ENCODE results near the gene SOX30.
A peak's percentile ranks its signal among the peaks of the same experiment; 100 is the strongest.

SOX30 gene

DNA sequence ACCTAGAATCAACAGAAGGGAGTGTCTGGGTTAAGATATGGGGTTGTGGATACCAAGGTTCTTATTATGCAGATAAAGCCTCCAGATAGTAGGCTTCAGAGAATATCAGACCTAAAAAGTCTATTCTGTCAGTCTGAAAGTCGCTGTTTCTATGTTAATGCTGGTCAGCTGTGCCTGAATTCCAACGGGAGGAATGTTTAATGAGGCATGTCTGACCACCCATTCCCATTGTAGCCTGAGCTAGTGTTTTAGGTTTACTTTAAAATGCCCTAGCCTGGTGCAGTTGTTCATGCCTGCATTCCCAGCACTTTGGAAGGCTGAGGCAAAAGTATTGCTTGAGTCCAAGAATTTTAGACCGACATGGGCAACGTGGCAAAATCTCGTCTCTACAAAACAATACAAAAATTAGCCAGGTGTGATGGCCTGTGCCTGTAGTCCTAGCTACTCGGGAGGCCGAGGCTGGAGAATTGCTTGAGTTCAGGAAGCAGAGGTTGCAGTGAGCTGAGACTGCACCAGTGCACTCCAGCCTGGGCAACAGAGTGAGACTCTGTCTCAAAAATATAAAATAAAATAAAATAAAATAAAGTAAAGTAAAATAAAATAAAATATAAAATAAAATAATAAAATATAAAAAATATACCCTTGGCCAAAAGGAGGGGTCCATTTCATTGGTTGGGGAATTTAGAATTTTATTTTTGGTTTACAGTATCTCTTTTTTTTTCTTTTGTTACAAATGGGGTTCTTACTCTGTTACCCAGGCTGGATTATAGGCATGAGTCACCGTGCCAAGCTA, 7.8 kb upstream of the SOX30 start:
- no peak for DNase-seq

GRCh38 chr5:157658893-157659292, 6.7 kb upstream of the SOX30 start:
- DNase-seq = no peak

GRCh38 chr5:157657516-157657915, 5.3 kb upstream of the SOX30 start:
- no peak for DNase-seq

DNA sequence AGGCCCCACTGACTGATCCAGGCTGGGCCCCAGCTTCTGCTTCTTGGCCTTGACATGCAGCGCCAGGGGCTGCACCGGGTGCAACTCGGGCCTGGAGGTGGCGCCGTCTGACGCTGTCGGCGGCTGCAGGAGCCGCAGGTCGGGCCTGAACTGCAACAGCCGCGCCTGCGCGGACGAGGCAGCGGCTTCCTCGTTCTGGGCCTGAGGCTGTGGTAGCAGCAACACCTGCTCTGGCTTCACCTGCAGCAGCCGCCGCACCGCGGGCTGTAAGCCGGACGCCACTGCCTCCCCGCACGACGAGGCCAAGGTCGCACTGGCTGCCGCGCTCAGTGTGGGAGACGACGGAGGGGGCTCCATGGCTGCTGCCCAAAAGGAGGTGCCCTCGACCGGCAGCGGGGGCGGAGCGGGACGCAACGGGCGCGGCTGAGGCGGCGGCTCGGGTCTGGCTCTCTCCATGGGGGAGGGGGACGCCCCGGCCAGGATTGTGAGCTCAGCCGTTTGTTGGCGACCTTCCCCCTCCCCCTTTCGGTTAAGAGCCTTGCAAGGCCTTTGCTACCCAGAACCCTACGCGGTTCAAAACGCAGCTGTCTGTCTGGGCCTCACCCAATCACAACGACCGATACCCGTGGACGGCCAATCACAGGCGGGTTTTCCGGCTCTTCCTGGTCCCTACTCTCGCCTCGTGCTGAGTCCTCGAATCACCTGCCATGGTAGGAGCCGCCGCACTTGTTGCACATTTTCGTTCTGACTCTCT, 438 bp downstream of the SOX30 start:
- peak; percentile 69 for DNase-seq

DNA sequence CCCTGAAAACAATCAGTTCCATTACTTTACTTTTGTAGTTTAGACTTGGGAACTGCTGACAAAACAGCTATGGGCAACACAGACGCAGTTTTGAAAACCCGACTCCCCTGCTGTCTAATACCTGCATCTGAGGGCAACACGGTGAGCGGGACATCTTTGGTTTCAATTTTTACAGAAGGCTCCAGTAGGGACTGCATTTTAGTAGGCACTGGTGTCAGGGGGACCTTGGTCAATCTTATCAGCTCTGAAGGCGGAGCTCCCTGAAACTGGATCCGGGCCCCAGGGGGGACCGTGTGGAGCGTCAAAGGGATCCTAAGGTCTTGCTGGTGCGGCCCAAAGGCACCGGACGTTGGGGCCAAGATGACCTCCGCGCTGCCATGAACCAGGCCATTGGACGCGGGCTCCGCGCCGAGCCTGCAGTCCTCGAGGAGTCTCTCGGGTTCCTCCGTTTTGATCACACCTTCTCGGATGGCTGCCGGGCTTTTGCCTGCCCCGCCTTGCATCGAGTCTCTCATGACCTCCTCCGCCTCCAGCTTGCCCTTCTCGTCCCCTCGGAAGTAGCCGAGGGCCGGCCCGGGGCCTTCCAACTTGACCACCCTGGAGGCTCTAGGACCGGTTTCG, 1.1 kb downstream of the SOX30 start:
- DNase-seq = no peak

DNA sequence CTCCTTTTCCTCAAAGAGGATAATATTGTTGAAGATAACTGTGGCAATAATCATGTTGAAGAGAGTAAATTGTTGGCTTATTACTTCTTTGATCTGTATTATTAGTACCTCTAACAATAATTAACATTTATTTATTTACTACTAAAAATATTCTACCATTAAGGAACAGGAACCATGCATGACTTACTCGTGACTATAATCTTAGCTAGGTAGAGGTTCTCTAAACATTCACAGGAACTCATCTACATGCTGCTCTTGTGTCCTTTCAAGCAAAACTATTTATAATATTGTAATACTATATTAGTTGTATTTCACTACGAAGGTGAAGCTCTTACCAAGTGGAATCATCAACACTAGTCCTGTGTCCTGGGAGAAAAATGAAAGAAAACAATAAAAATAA, 3.1 kb downstream of the SOX30 start:
- no peak for DNase-seq

DNA sequence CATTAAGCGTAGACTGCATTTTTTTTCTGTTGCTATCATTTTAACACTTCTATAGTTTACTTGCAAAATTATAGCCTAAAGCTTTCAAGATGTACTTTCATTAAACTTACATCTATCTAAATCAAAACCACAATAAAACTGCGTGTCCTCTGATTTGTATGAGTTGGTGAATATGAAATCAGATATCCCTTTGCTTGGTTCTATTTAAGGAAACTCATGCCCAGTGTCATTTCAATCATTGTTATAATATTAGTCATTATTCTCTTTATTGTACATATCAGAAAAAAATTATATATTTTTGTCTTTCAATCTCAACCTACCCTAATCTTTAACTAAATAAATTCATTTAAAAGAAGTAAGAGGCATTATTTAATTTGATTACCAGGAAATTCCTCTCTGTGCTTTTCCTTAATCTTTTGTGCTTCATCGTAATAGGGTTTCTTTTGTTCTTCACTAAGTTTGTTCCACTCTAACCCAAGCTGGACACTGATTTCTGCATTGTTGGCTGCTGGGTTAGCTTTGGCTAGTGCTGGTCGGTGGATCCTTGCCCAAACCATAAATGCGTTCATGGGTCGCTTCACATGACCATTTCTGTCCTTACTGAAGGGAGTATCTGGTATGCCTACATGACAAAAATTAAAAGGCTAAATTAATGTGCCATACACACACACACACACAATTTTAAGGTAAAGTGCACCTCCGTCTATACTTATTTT, 3.8 kb downstream of the SOX30 start:
- peak; percentile 22 for DNase-seq

GRCh38 chr5:157640406-157641066, 11.7 kb downstream of the SOX30 start:
- DNase-seq = no peak

GRCh38 chr5:157630341-157630740, 21.9 kb downstream of the SOX30 start:
- no peak for DNase-seq

DNA sequence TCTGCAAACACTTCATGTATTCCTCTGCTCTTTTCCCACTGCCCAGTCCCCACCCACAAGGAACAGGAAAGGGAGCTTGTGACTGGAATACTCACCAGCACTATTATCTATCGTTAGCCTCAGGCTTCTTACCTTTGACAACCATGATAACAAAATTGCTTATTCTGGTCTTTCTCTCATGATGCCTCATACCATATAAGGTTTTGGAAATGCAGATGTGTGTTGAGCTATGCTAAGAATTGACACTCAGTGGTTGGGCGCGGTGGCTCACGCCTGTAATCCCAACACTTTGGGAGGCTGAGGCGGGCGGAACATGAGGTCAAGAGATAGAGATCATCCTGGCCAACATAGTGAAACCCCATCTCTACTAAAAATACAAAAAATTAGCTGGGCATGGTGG, 25.4 kb downstream of the SOX30 start:
- no peak for DNase-seq

- no peak for DNase-seq
Observed at GRCh38 chr5:157624144-157624543, 28.1 kb downstream of the SOX30 start.

DNA sequence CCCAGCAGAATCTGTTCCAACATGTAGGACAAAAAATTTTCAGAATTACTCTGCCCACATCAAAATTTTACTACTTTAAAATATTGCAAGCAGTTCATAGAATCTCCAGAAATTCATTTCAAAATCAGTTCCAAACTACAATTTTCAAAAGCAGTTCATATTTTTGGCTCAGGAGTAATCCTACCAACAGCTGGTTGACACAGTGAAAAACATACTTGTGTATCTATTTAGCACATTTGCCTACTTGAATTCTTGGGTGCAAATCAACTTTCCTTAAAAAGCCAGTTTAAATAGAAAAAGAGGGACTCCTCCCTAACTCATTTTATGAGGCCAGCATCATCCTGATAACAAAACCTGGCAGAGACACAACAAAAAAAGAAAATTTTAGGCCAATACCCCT, 31.5 kb downstream of the SOX30 start:
- DNase-seq = no peak

- no peak for DNase-seq
Observed at GRCh38 chr5:157618191-157618765, 34.0 kb downstream of the SOX30 start.

DNA sequence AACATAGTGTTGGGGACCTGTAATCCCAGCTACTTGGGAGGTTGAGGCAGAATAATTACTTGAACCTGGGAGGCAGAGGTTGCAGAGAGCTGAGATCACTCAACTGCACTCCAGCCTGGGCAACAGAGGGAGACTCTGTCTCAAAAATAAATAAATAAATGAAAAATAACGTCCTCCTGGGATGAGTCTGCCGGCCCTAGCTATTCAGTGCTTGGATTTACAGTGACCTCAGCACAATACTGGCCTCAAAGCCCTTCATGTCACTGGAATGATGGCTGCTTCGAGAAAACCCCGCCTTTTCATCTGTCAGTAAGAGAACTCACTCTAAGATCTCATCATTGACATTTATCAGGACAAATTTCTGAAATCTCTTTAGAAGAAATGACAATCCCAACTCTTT, 35.5 kb downstream of the SOX30 start:
- DNase-seq = no peak

GRCh38 chr5:157613385-157614245, 38.6 kb downstream of the SOX30 start:
- no peak for DNase-seq

DNA sequence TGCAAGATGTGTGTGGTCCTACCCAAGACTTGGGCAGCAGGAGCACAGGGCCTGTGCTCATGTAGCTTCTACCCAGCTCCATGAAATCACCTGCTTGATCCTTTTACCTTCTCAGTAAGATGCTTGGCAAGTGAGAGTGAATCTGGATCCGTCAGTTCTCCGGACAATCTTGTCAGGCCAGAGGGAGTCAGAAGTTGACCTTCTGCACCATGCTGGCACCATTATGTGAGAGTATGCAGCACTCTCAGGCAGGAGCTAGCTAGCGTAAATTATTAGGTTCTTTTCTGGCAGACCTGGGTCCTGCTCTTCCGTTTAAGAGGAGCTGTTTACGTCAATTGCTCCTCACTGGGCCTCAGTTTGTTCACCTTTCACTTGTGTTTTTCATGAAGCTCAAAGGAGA, 39.7 kb downstream of the SOX30 start:
- DNase-seq = no peak

- no peak for DNase-seq
Observed at GRCh38 chr5:157611571-157612476, 40.4 kb downstream of the SOX30 start.

GRCh38 chr5:157610990-157611389, 41.2 kb downstream of the SOX30 start:
- DNase-seq = no peak

- peak; percentile 50 for DNase-seq
Observed at GRCh38 chr5:157608972-157609565, 43.2 kb downstream of the SOX30 start.
